Gastrocnemius medialis (tissue), 4 donors: ENCODE data around the gene SNCG. TPM values are rescaled to one million over a fixed set of nuclear protein-coding genes. Genes with fewer than 3 reads are reported as not detected.

ENCODE experiments used
- ATAC-seq, 2 donors: fragments of 150-250 bp; one replicate each; pipeline ENCODE4 v1.9.1; 2016
- DNase-seq, 2 donors: peaks; one replicate each; pipeline ENCODE4 v3.0.0-alpha.2; 2019
- H3K27ac ChIP-seq, 4 donors: fragments of 200-600 bp; sonication (generic); 1 replicate in 1 of 4; 2 replicates in 3 of 4; pipeline ENCODE4 v1.5.1; 2016 to 2018; ENCODE audit warnings: mild to moderate bottlenecking in 2 of 4, moderate library complexity in 1 of 4
- H3K27me3 ChIP-seq, 3 donors: fragments of 200-600 bp; sonication (generic) in 2 of 3; 1 replicate in 1 of 3; 2 replicates in 2 of 3; pipeline versions ENCODE4 v1.5.1 to v1.6.0; 2016 to 2019; ENCODE audit warnings: mild to moderate bottlenecking in 1 of 3, moderate library complexity in 1 of 3
- H3K36me3 ChIP-seq, 2 donors: fragments of 200-600 bp; sonication (generic) in 1 of 2; one replicate each; pipeline ENCODE4 v1.5.1; 2017 to 2018
- H3K4me1 ChIP-seq, 2 donors: fragments of 200-600 bp; sonication (generic) in 1 of 2; one replicate each; pipeline ENCODE4 v1.5.1; 2016 to 2017; ENCODE audit warnings: mild to moderate bottlenecking in 2 of 2
- H3K4me3 ChIP-seq, 4 donors: fragments of 200-600 bp; sonication (generic) in 3 of 4; 1 replicate in 1 of 4; 2 replicates in 3 of 4; pipeline ENCODE4 v1.5.1; 2016 to 2019; ENCODE audit warnings: mild to moderate bottlenecking in 2 of 4
- H3K9me3 ChIP-seq, 3 donors: fragments of 200-600 bp; sonication (generic) in 2 of 3; 1 replicate in 1 of 3; 2 replicates in 2 of 3; pipeline ENCODE4 v1.5.1; 2016 to 2019
- POLR2A ChIP-seq, 2 donors: fragments of 450-650 bp; IDR thresholded peaks; one replicate each; pipeline ENCODE4 v1.6.1; 2017; ENCODE audit warnings: antibody characterized with exemption in 2 of 2, mild to moderate bottlenecking in 2 of 2, moderate library complexity in 2 of 2
- in situ Hi-C, 4 donors: fragments of 200-750 bp; cut with MboI; loops; one replicate each; pipeline versions ENCODE4 v1.15.0 to v1.8.0; 2017; ENCODE audit warnings: low sequenced_read_pairs in 4 of 4
- intact Hi-C: fragments of 100-400 bp; cut with DNase I; formaldehyde crosslinking; loops from one replicate; pipeline ENCODE4 v1.15.1; 2023; ENCODE audit warnings: low total_unique reads
- total RNA-seq, 4 donors: library from RNA; depleted of rRNA; stranded (reverse); fragments of >200 nt; gene quantifications; one replicate each; pipeline versions ENCODE4 v1.1.0 to v1.2.3, GENCODE V29; 2016
- TF ChIP-seq, protein P1 (sequence below), 5 experiments: fragments of 450-650 bp in 3 of 5; fragments of 200-600 bp in 2 of 5; sonication (generic) in 2 of 5; IDR thresholded peaks in 4 of 5; conservative IDR thresholded peaks in 1 of 5; 1 replicate in 4 of 5; 2 replicates in 1 of 5; pipeline ENCODE4 v1.5.1; 2016 to 2019; ENCODE audit warnings: antibody characterized with exemption in 5 of 5, mild to moderate bottlenecking in 3 of 5, moderate library complexity in 3 of 5

The SNCG gene
- total RNA-seq, 4 donors from 2014 or later, result 2.0 to 9.9 (median 3.0) TPM

- Histone ChIP-seq H3K4me3 (no peak overlapping the region), H3K4me1 (peaks cover 29 to 37% of the 10 kb centered on the region in 2 donors), H3K27me3 (no peaks in the 10 kb centered on the region), H3K36me3 (no peaks in the 10 kb centered on the region), H3K27ac (peak overlapping the region in 3 of 4 donors; percentile 49 to 98 (median 90)), H3K9me3 (no peaks in the 10 kb centered on the region)
- in situ Hi-C loops, result no loop called here
- DNase-seq, result no peak
- no peak for TF ChIP-seq POLR2A (IDR thresholded peaks at IDR 0.05)
- TF ChIP-seq, protein P1, sequence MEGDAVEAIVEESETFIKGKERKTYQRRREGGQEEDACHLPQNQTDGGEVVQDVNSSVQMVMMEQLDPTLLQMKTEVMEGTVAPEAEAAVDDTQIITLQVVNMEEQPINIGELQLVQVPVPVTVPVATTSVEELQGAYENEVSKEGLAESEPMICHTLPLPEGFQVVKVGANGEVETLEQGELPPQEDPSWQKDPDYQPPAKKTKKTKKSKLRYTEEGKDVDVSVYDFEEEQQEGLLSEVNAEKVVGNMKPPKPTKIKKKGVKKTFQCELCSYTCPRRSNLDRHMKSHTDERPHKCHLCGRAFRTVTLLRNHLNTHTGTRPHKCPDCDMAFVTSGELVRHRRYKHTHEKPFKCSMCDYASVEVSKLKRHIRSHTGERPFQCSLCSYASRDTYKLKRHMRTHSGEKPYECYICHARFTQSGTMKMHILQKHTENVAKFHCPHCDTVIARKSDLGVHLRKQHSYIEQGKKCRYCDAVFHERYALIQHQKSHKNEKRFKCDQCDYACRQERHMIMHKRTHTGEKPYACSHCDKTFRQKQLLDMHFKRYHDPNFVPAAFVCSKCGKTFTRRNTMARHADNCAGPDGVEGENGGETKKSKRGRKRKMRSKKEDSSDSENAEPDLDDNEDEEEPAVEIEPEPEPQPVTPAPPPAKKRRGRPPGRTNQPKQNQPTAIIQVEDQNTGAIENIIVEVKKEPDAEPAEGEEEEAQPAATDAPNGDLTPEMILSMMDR (IDR thresholded peaks at IDR 0.05 in 4 of 5, conservative IDR thresholded peaks at IDR 0.05 in 1 of 5), result no peak
- no peak for ATAC-seq
- intact Hi-C loops, result loop anchor here (1.0 to 5.0 kb wide), 2 partner anchors 27 to 279 kb away; no protein-coding TSS in a partner anchor
Measured at GRCh38 chr10:86965986-86966654, 7.7 kb downstream of the SNCG start.

GRCh38 chr10:86967481-86967941 is 9.1 kb downstream of the SNCG start:
- Histone ChIP-seq H3K9me3 (no peaks in the 10 kb centered on the region), H3K27ac (peak overlapping the region; percentile 90 to 98 (median 96)), H3K27me3 (no peaks in the 10 kb centered on the region), H3K4me3 (peak overlapping the region; percentile 62 to 87 (median 74)), H3K4me1 (peaks cover 32 to 42% of the 10 kb centered on the region in 2 donors), H3K36me3 (no peaks in the 10 kb centered on the region)
- peak in 1 of 2 donors; percentile 14 for DNase-seq
- TF ChIP-seq, protein P1 (IDR thresholded peaks at IDR 0.05 in 4 of 5, conservative IDR thresholded peaks at IDR 0.05 in 1 of 5), result no peak
- no peak for TF ChIP-seq POLR2A (IDR thresholded peaks at IDR 0.05)
- no peak for ATAC-seq
- in situ Hi-C loops, result no loop called here
- intact Hi-C loops, result loop anchor here (5.0 kb wide), 1 partner anchor 280 kb away; no protein-coding TSS in a partner anchor

DNA sequence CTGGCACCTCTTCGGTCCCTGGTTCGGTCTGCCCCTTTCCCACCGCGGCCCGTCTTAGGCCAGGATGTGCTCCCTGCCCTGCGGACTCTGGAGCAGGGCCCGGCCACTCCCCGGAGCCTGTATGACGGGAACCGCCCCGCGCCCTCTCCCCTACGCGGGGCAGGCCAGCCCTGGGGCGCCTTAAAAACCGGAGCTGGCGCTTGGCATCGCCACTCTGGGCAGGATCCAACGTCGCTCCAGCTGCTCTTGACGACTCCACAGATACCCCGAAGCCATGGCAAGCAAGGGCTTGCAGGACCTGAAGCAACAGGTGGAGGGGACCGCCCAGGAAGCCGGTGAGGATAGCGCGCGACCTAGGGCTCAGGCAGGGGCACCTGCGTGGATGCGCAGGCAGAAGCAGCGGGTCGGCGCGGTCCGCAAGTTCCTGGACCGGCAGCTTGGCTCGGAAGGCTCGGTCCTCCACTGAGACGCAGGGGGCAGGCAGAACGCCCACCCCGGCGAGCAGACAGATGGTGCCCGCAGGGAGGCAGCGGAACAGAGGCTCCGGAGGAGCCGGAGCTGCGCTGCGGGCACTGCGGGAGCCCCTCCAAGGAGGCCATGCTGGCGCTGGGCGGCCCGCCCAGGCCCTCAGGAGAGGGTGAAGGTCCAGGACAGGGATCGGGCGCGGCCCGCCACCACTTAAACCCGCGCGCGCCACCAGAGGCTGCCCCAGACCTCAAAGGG is 10.0 kb downstream of the SNCG start, which contains the start of gene ADIRF:
TSS of gene ADIRF (plus strand) at position 212 of the 723 bp plus-strand sequence. CDS start at position 275, 63 bp downstream.
- peak within 1 kb of the TSS; percentile 62 to 87 (median 74) for H3K4me3 ChIP-seq
- no peak for ATAC-seq

GRCh38 chr10:86968994-86969355 is 10.6 kb downstream of the SNCG start:
- in situ Hi-C loops (no loop called here), intact Hi-C loops (loop anchor here (5.0 kb wide), 1 partner anchor 282 kb away; no protein-coding TSS in a partner anchor)
- Histone ChIP-seq H3K4me3 (peak overlapping the region; percentile 62 to 87 (median 74)), H3K4me1 (peaks cover 32 to 42% of the 10 kb centered on the region in 2 donors), H3K36me3 (no peaks in the 10 kb centered on the region), H3K27ac (peak overlapping the region; percentile 90 to 98 (median 96)), H3K27me3 (no peaks in the 10 kb centered on the region), H3K9me3 (no peaks in the 10 kb centered on the region)
- TF ChIP-seq, protein P1 (IDR thresholded peaks at IDR 0.05 in 4 of 5, conservative IDR thresholded peaks at IDR 0.05 in 1 of 5), result no peak
- TF ChIP-seq POLR2A (IDR thresholded peaks at IDR 0.05), result no peak
- peak in 1 of 2 donors; percentile 15 for DNase-seq
- no peak for ATAC-seq

More for the DNA sequence above, 10.0 kb downstream of the SNCG start, which contains the start of gene ADIRF:
- Histone ChIP-seq H3K27me3 (no peaks in the 10 kb centered on the region), H3K27ac (peak within 1 kb of the TSS; percentile 90 to 98 (median 96)), H3K4me1 (peaks cover 32 to 42% of the 10 kb centered on the region in 2 donors), H3K9me3 (no peaks in the 10 kb centered on the region), H3K36me3 (no peaks in the 10 kb centered on the region)
- intact Hi-C loops, result loop anchor here (5.0 kb wide), 1 partner anchor 281 kb away; no protein-coding TSS in a partner anchor
- TF ChIP-seq POLR2A (IDR thresholded peaks at IDR 0.05), result peak in 1 of 2 donors; percentile 13
- TF ChIP-seq, protein P1 (IDR thresholded peaks at IDR 0.05 in 4 of 5, conservative IDR thresholded peaks at IDR 0.05 in 1 of 5), result no peak
- peak in 1 of 2 donors; percentile 44 for DNase-seq
- in situ Hi-C loops, result no loop called here
